ENCODE data around the gene STMN3.
"Not testable (repeated sequence)": the region's sequence is repeated elsewhere in the genome, so short reads cannot be mapped to it uniquely, and the experiment has no call there.

STMN3 gene

DNA sequence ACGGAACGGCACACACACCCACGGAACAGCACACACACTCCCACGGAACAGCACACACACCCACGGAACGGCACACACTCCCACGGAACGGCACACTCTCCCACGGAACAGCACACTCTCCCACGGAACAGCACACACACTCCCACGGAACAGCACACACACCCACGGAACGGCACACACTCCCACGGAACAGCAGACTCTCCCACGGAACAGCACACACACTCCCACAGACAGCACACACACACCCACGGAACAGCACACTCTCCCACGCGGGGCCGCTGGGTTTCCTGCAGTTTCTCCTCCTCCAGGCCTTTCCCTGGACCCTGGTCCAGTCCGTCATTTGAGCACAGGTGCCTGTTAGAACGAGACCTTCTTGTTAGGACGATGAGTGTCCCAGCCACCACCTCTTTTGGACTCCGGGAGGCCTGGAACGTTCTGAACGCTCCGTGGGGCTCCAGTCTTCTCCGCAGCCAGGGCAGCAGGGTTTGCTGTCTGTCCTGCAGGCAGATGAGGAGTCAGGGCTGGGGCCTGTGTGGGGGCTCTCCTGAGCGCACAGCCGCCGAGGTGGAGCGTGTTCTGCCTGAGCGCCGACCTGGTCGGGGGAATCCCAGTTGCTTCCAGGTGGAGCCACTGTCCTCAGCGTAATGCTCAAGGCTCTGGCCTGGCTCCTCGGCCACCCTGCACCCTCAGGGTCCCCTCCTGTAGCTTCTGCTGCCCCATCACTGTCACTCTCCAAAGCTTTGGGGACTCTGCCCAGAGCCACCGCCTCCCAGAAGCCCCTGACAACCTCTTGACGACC is 25.6 kb upstream of the STMN3 start:
- DNase-seq: no peak

DNA sequence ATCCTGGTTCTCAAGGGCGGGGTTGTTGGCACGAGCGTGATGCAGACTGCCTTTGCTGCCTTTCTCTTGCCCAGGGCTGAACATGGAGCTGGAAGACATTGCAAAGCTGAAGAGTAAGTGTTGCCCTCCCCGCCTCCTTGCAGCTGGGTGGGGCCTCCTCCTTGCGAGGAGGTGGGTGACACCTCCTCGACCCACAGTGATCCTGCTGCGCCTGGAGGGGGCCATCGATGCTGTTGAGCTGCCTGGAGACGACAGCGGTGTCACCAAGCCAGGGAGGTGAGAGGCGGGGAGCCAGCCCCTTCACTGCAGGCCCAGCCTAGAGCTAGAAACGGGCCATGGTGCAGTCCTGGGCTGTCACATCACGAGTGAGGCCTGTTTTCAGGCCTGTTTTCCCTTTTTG is 24.8 kb upstream of the STMN3 start:
- DNase-seq: no peak

DNA sequence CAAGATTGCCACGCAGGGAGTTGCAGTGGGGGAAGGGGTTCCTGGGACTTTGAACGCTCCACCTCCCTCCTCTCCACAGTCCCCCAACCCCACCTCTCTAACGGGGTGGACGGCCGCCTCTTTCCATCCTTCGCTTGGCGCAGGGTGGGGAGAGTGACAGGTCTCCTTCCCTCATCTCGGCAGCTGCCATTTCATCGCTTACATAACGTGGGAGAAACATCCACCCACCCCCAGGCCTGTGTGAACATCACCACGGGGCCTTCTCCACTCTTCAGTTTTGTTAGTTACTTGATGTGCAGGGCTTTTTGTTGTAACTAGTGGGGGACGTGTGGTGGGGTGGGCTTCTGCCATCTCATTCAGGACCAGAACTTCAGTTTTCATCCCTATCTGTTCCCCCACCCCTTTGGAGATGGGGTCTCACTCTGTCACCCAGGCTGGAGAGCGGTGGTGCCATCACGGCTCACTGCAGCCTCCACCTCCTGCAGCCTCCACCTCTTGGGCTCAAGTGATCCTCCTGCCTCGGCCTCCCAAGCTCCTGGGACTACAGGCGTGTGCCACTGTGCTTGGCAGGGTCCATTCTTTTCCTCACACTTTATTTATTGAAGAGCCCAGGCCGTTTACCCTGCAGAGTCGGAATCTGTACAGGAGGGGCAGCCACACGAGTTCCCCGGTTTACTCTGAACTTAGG is 22.6 kb upstream of the STMN3 start:
- no peak for DNase-seq

DNA sequence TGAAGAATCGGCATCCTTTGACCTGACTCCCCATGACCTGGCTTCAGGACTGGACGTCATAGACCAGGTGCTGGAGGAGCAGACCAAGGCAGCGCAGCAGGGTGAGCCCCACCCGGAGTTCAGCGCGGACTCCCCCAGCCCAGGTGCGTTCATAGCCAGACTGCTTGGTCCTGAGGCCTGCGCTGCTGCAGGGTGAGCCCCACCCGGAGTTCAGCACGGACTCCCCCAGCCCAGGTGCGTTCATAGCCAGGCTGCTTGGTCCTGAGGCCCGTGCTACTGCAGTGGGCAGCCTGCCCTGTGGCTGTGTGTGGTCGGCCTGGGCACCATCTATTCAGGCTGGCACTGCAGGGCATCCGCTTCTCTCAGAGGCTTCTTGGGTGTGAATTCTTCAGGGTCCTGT is 20.7 kb upstream of the STMN3 start:
- DNase-seq: no peak

DNA sequence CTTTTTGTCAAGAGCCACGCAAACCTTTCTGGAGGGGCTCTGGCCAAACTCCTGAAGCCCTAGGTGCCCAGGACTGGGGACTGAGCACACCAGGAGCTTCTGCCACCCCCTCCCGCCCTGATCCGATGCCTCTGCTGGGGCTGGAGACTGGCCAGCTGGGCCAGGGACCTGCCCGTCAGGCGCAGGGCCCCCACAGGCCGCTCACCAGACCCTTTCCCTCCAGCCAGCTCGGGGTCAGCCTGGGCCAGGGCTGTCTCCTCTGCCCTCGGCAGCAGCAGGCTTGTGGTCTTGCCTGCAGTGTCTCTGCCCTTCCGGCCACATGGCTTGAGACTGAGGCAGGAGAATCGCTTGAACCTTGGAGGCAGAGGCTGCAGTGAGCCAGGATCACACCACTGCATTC is 19.4 kb upstream of the STMN3 start:
- no peak for DNase-seq

DNA sequence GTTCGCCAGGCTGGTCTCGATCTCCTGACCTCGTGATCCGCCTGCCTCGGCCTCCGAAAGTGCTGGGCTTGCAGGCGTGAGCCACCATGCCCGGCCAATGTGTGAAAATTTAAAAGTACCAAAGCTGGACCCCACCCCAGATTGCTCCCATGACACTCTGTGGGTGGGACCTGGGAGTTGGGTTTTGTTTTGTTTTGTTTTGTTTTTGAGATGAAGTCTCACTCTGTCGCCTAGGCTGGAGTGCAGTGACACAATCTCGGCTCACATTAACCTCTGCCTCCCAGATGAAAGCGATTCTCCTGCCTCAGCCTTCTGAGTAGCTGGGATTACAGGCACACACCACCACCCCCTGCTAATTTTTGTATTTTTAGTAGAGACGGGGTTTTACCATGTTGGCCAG is 18.5 kb upstream of the STMN3 start:
- DNase-seq: not testable (repeated sequence)

DNA sequence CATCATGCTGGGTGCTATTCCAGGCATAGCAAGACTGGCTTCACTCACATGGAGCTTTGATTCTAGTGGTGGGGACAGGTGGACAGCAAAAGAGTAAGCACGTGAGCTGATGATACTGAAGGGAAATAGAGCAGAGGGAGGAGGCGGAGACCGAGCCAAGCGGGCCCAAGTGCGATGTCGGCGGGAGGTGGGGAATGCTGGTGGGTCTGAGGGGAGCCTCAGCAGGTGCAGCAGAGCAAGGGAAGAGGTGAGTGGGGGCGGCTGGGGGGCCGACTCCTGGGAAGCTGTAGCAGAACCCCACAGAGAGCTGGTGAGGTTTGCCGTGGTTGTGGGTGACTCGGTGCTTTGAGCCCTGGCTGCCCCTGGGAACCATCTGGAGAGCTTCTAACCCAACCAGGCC is 15.1 kb upstream of the STMN3 start:
- DNase-seq: no peak

DNA sequence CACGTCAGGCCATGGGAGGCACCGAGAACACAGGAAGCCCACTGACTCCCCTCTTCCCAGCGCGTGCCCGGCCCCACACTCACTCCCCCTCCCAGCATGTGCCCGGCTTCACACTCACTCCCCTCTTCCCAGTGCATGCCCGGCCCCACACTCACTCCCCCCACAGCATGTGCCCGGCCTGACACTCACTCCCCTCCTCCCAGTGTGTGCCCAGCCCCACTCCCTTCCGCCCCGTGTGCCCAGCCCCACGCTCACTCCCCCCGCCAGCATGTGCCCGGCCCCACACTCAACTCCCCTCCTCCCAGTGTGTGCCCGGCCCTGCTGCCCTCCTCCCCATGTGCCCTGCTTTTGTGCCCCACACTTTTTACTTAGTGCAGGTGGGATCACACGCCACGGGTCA is 14.6 kb upstream of the STMN3 start:
- no peak for DNase-seq

DNA sequence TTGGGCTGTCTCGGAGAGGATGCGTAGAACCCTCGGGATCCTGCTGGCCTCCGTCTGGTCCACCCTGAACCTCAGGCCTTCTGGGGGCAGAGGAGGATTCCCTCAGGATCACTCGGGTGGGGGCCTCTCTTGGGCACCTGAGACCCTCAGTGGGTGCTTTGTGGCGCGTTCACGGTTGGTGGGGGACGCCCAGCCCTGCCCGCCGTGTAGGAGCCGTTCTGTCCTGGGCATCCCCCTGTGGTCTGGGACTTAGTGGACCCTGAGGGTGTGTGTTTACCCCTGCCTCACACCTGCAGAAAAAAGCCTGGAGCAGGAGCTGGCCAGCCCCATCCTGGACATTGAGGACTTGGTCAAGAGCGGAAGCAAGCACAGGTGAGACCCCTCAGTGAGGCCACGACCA is 12.5 kb upstream of the STMN3 start:
- no peak for DNase-seq

DNA sequence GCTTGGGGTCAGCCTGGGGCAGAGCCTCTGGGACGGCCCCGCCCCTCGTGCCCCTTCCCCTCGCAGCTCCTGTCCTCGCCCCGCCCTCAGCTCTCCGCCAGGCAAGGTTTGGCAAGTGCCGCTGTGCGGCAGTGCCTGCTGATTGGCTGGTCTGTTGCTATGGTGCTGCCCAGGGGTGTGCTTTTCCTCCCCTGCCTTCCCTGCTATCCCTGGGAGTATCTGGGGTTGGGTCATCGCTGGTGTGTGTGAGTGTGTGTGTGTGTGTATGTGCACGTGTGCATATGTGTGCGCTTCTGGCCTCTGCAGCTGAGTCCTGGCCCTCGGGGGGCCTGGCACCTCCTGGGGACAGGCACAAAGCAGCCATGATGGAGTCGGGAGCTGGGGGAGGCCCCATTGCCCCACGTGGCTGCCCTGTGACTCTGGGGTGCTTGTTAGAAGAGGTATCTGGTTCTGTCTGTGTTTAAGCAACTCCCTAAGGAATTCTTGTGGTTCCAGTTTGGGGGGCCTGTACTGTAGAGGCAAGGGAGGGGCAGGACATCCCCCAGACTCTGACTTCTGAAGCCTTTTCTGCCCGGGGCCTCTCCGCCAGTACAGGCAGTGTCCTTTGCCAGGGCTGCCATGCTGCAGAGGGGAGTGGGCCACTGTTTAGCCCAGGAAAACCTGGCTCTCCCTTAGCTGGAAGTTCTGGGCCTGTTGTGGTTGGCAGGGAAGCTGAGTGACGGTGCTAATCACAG is 11.8 kb upstream of the STMN3 start:
- DNase-seq: peak; percentile 31

DNA sequence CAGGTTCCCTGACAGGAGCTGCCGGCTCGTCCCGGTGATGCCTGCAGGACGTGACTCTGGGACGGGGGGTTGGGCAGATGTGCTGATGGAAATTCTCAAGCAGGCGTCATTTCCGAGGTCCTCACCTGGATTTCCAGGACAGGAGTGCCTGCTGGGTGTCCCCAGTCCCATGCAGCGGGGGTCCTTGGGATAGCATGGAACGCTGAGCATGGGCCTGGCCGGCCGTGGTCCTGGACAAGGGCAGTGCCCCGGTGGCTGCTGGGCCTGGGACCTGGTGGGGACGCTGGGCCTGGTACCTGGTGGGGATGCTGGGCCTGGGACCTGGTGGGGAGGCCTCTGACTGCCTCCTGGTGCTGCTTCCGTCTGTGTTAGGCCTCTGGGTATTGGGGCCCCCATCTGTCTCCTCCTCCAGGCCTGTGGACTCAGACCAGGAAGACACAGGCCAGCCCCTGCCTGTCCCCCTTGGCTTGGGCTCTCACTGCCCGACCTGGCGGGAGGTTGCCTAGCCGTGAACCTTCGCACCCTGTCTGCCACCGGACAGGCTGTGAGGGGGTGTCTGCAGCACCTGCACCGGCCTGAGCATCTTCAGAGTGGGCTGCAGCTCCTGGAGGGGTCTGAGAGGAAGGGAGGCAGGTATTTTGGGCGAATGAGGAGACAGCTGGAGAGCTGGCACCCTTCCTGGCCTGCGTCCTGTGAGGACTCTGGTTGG is 11.1 kb upstream of the STMN3 start:
- no peak for DNase-seq

DNA sequence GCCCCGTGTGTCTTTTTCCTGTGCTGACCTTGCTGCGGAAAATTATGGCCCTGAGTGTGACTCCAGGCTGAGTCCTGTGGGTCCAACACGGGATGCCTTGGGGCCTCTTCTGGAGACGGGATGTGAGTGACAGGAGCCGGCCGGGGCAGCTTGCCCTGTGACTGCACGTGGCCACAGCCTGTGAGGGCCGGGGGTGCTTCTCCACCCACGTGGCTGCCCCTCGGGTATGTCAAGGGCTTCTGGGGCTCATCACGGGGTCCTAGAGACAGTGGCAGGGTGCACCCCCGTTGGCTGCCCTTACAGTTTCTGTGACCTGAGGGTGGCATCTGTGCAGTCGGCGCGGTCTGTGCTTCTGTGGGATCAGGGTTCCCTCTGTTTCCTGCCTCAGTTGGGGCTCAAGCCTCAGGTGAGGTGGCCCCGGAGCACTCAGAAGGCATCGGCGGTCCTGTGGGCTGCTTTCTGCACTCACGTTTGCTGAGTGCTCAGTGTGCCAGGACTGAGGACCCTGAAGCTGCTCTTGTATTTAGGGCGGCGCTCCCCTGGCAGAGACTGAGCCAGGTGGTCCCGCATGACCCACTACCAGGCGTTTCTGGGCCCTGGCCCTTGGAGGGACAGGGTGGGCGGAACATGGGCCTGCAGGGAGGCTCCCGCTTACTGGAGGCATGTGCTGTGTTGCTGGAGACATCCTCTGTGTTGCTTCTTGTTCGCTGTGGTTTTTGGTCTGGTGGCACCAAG is 10.3 kb upstream of the STMN3 start:
- DNase-seq: no peak

DNA sequence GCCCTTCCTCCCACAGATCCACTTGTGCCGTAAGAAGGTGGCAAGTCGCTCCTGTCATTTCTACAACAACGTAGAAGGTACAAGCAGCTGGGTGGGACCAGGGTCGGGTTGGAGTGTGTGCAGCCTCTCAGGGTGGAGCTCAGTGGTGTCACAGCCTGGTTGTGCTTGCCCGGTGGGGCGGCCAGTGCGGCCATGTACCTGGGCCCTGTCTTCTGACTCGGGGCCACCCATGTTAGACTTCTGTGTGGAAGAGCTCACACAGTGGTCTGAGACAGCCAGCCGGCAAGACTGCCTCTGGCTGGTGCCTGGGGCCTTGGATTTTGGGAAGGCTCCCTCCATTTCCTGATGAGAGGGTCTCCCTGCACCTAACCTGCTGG is 9.6 kb upstream of the STMN3 start:
- DNase-seq: no peak

DNA sequence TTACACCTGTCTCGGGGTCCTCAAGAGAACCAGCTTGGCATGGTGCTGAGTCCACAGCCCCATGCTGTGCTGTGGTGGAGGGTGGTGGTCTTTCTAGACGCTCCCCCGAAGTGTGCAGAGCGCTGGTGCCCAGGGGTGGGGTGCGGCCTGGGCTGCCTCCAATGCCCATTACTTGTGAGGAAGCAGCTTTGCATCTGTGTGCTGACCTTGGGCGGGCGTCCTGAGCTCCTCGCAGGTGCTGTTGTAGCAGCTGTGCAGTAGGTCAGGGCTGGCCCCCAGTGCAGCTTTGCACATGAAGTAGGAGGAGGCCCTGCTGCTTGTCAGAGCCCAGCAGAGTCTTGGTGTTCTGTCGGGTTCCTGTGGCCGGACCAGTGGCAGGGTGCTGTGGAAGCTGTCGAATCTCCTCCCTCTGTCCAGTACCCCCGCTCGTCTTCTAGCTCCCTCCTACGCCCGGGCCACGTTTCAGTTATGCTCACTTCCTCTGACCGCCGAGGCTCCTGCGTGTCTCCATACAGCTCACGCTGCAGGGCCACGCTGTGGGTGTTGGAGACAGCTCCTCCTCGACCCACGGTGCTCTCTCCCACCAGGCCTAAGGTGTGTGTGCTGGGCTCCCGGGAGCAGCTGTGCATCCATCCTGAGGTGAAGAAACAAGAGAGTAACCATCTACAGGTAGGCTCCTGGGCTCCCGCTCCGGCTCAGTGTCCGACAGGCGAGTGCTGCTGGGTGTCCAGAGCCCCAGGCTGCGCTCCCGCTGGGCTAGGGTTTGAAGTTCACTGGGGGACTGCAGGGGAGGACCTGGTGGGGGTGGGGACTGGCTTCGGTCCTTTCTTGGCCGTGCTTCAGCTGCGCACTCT is 9.0 kb upstream of the STMN3 start:
- no peak for DNase-seq

DNA sequence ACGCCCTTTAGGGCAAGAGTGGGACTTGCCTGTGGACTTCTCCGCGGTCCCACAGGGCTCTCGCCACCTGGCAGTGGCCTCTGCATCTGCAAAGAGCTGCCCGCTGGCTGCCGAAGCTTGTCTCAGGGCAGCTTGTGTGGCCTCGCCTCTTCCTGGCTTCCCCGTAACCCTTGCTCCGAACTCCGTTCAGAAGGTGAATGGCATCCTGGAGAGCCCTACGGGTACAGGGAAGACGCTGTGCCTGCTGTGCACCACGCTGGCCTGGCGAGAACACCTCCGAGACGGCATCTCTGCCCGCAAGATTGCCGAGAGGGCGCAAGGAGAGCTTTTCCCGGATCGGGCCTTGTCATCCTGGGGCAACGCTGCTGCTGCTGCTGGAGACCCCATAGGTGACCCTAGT is 7.9 kb upstream of the STMN3 start:
- no peak for DNase-seq

DNA sequence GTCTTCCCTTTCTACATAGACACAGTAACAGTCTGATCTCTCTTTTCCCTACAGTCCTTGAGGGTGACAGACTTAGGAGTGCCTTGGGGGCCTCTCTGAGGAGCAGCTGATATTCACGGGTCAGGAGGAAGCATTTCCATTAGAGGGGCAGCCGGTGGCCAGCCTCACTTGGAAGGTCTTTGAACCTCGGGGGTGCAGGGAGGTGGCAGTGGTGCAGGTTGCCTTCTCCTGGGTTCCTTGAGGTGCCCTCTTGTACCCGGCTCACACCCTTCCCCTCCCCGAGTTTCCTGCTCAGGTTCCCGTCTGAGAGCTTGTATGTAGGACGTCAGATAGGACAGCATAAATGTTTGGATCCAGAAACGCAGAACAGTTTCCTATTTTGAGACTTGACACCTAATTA is 7.4 kb upstream of the STMN3 start:
- DNase-seq: no peak

DNA sequence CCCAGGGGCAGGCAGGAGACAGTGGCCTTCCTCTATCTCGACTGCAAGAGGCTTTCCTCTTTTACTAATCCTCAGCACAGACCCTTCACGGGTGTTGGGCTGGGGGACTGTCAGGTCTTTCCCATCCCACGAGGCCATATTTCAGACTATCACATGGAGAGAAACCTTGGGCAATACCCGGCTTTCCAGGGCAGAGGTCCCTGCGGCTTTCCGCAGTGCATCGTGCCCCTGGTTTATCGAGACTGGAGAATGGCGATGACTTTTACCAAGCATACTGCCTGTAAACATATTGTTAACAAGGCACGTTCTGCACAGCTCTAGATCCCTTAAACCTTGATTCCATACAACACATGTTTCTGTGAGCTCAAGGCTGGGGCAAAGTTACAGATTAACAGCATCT is 7.0 kb upstream of the STMN3 start:
- not testable (repeated sequence) for DNase-seq

DNA sequence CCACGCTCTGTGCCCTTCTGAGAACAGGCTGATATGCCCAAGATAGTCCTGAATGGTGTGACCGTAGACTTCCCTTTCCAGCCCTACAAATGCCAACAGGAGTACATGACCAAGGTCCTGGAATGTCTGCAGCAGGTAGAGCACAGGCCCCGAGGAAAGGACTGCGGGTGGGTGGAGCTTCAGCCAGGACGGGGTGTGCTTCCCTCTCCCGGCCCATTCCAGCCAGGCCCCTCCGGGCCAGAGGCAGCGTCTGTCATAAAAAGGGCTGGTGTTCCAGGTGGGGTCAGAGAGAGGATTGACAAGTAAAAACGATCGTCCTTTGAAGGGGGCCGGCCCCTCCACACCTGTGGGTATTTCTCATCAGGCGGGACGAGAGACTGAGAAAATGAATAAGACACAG is 6.1 kb upstream of the STMN3 start:
- DNase-seq: no peak

DNA sequence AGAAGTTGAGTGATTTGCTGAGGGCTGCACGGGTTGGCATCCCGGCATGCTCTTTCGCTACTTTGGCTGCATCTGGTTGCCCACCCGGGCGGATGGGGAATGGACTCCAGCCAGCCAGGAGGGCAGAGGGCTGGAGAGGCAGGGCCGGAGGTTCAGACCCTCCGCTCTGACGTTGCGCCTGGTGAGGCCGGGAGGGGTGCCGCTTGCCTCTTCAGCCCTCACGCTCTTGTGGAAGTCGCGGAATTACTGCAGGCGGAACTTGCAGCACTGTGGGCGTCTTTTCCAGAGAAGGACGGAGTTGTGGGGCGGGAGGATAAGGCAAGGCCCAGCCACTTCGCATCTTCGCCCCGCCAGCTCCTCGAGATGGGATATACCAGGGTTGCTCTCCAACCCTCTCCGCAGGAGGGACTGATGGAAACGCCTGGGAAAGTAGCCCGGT is 5.5 kb upstream of the STMN3 start:
- DNase-seq: no peak

DNA sequence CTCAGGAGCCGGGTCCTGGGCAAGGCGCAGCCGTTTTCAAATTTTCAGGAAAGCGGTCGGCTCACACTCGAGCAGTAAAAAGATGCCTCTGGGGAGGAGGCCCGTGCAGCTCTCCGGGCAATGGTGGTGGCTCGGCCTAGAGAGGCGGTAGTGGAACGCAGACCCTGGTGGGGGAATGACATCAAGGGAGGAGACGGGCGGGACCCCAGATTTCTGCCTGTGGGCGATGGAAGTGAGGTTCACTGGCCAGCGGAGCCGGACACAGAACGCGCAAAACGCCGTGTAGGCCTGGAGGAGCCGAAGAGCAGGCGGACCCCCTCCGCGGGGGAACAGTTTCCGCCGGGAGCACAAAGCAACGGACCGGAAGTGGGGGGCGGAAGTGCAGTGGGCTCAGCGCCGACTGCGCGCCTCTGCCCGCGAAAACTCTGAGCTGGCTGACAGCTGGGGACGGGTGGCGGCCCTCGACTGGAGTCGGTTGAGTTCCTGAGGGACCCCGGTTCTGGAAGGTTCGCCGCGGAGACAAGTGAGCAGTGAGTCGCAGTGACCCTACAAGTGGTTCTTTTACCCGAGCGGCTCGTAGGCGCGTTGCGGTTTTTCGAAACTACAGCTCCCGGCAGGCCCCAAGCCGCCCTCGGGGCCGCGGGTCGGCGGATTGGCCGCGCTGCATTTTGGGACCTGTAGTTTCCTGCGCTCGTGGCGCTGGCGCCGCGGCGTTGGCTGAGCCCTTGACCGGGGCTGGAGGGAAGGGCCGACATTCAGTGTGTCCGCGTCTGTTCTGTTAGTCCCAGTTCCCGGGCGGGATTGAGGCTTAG is 4.9 kb upstream of the STMN3 start, which contains the start of gene RTEL1:
Gene RTEL1, plus strand, starts transcription at position 376 of the 812 bp plus-strand sequence. CDS start 1,091 bp downstream, outside the sequence.
- peak; percentile 91 for DNase-seq

Measured in fibroblast of skin of scalp (primary cell).